Left colon (tissue), 2 donors: ENCODE measurements around the gene DERA. TPM values are rescaled to one million over a fixed set of nuclear protein-coding genes. Genes with fewer than 3 reads are reported as not detected.
"Not testable (repeated sequence)": the region's sequence is repeated elsewhere in the genome, so short reads cannot be mapped to it uniquely, and the experiment has no call there.

Experiments
- ATAC-seq: fragments of 200-7000 bp; cut with Tn5 transposase; one replicate; pipeline ENCODE4 v1.9.1; 2020; ENCODE audit warnings: mild to moderate bottlenecking, moderate library complexity
- DNase-seq, 2 donors: peaks; one replicate each; pipeline ENCODE4 v3.0.0-alpha.2; 2020
- intact Hi-C, 2 donors: fragments of 100-400 bp; cut with DNase I in 1 of 2; cut with micrococcal nuclease in 1 of 2; formaldehyde crosslinking; loops; one replicate each; pipeline versions ENCODE4 v1.11.2 to v1.14.0; 2022; cut with DNase I, micrococcal nuclease
- total RNA-seq, 2 donors: library from RNA; stranded (reverse); fragmentation: NEBNext Ultra II Directional; extraction: Animal tissue kit (Norgen Biotek cat#: 25700); gene quantifications; one replicate each; pipeline ENCODE4 v1.2.1, GENCODE V29; 2021
- donor health status: DM: no; HTN: no; CAD: no.
- donor health status: DM: yes; HTN: yes; CAD: no.

DERA gene
- total RNA-seq, 2 donors from 2014 or later = 72.1 to 74.9 TPM

DNA sequence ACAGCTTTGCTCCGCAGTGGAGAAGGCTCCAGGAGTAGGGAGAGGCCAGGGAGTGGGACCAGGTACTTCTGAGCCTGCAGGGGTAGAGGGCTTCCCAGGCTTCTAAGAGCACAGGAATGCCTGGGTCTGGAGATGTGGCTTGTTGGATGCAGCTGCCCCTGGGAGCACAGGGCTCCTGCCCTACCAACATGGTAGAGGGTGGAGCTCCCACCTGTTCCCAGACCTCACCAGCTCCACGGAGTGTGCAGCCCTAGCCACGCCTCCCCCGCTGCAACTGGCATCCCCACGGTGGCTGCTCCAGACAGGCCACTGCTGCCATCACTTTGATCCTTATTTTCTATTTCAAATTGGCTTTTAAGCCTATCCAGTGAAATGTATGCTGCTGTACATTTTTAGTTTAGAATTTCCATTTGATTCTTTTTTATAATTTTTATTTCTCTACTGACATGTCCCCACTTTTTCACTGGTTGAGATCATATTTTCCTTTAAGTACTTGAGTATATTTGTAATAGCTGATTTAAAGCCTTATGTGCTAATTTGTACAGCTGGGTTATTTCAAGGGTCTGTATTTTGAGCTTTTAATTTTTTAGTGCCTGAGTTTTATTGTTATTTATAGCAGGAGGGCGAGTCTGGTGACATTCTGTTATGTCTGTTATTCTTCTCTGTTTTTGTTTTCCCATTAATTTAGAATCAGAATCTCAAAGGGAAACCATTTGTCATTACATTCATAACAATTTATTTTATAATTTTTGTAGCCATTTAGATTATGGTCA is 78.0 kb downstream of the DERA start:
- ATAC-seq (no peak), DNase-seq (no peak)
- intact Hi-C loops = no loop called here

- DNase-seq = no peak
- intact Hi-C loops = no loop called here
- ATAC-seq = peak; percentile 2
Measured at GRCh38 chr12:15995801-15996200, 84.7 kb downstream of the DERA start.

DNA sequence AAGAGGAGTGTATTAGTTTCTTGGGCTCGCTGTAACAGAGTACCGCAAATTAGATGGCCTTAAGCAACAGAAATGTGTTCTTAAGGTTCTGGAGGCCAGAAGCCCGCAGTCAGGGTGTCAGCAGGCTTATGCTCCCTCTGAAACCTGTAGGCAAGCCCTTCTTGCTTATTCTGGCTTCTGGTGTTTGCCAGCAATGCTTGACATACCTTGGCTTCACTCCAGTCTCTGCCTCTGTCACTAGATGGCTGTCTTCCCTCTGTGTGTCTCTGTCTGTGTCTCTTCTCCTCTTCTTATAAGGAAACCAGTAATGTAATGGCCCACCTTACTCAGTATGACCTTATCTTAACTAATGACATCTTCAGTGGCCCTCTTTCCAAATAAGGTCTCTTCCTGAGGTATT is 85.1 kb downstream of the DERA start:
- ATAC-seq (peak; percentile 88), DNase-seq (peak; percentile 15 to 44)
- intact Hi-C loops = no loop called here

DNA sequence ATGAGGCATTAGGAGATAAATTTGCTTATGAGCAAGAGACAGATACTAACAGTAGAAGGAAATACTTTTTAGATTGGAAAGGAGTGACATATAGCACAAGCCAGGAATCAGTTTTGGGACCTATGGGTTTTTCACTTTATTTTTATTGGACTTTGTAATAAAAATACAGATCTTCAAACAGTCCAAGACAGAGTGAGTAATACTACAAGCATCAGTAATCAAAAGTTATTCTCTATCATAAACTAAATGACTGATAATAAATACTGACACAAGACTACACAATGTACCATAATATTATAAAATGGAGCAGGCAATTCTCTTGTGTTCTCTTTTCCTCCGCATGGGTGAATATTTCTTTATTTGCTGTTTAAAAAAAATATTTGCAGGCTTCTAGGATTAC is 85.8 kb downstream of the DERA start:
- DNase-seq (no peak), ATAC-seq (peak; percentile 92)
- intact Hi-C loops = no loop called here

GRCh38 chr12:15997910-15998309 is 86.8 kb downstream of the DERA start:
- intact Hi-C loops = no loop called here
- DNase-seq (no peak), ATAC-seq (no peak)

- ATAC-seq (no peak), DNase-seq (no peak)
- intact Hi-C loops = no loop called here
Measured at GRCh38 chr12:16002880-16003279, 91.7 kb downstream of the DERA start.

GRCh38 chr12:16003460-16003859 is 92.3 kb downstream of the DERA start:
- DNase-seq (no peak), ATAC-seq (no peak)
- intact Hi-C loops = no loop called here

GRCh38 chr12:16006752-16007151 is 95.6 kb downstream of the DERA start:
- DNase-seq (no peak), ATAC-seq (no peak)
- intact Hi-C loops = no loop called here

GRCh38 chr12:16008421-16008824 is 97.3 kb downstream of the DERA start:
- intact Hi-C loops = no loop called here
- ATAC-seq (no peak), DNase-seq (no peak)

DNA sequence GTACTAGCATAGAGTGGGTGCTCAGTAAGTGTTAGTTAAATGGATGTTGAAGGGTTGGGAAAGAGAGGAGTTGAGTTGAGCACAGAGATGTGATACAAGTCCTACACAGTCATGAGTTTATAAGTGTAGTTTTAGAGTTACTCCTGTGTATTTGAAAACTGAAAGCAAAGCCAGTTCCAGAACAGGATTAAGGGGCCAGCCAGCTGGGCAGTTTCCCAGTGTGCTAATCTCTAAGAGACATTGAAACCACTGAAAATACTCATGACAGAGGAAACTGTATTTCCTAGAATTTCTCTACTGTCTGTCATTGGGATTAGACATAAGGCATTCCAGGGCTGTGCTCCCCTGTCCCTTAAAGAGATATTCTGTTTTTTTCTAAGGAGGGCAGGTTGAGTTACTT is 101.0 kb downstream of the DERA start:
- DNase-seq (peak in 1 of 2 donors; percentile 26), ATAC-seq (peak; percentile 6)
- intact Hi-C loops = no loop called here

GRCh38 chr12:16013722-16014121 is 102.6 kb downstream of the DERA start:
- intact Hi-C loops, DNase-seq, ATAC-seq: not testable (repeated sequence)

DNA sequence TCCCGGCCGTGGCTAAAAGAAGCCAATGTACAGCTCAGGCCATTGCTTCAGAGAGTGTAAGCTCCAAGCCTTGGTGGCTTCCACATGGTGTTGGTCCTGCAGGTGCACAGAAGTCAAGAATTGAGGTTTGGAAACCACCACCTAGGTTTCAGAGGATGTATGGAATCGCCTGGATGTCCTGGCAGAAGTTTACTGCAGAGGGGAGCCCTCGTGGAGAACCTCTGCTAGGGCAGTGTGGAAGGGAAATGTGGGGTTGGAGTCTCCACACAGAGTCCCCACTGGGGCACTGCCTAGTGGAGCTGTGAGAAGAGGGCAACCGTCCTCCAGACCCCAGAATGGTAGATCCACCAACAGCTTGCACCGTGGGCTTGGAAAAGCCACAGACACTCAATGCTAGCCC is 103.3 kb downstream of the DERA start:
- ATAC-seq, DNase-seq, intact Hi-C loops: not testable (repeated sequence)

GRCh38 chr12:16016748-16017147 is 105.6 kb downstream of the DERA start:
- intact Hi-C loops = no loop called here
- ATAC-seq (no peak), DNase-seq (no peak)

- intact Hi-C loops = no loop called here
- DNase-seq = no peak
- no peak for ATAC-seq
Measured at GRCh38 chr12:16018306-16018705, 107.2 kb downstream of the DERA start.

DNA sequence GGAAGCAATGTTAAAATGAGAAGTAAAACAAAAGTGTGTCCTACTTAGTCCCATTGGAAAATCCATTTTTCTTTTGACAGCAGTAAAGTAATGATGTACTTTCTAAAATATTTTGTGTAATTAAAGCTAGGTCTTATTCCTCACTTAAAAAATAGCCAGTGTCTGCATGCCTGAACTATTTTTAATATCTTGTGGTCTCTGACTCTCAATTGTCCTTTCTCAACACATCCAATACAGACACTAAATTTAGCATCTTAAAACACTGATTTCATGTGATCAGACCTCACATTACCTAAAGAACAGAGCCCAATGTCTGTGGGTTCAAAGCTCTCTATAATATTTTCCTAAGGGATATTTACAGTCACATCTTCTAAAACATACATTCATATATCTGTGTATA is 108.0 kb downstream of the DERA start:
- intact Hi-C loops = no loop called here
- ATAC-seq (no peak), DNase-seq (no peak)

- DNase-seq (no peak), ATAC-seq (no peak)
- intact Hi-C loops = no loop called here
Measured at GRCh38 chr12:16020031-16020430, 108.9 kb downstream of the DERA start.

DNA sequence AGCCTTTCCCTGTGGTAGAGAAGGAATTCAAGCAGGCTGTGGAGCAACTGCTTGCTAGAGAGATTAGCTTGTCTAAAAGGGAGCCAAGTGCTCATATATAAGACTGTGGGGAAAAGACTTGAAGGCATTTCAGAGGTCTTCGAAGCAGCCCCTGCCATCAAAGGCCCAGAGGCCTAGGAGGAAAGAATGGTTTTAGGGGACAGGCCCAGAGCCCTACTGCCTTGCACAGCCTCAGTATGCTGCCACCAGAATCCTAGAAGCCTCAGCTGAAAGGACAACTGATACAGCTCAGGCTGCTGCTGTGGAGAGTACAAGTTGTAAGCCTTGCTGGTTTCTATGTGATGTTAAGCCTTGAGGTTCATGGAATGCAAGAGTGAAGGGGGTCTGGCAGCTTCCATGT is 109.9 kb downstream of the DERA start:
- ATAC-seq = peak; percentile 5
- intact Hi-C loops = no loop called here
- no peak for DNase-seq

DNA sequence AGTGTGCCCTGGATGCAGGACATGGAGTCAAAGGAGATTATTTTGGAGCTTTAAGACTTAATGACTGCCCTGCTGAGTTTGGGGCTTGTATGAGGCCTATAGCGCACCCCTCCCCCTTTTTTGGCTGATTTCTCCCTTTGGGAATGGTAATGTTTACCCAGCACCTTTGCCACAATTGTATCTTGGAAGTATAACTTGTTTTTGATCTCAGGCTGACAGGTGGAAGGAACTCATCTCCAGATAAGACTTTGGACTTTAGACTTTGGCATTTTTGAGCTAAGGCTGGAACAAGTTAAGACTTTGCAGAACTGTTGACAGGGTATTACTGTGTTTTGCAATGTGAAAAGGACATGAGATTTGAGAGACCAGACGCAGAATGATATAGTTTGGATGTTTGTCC is 110.5 kb downstream of the DERA start:
- DNase-seq (peak in 1 of 2 donors; percentile 10), ATAC-seq (peak; percentile 93)
- intact Hi-C loops = no loop called here

DNA sequence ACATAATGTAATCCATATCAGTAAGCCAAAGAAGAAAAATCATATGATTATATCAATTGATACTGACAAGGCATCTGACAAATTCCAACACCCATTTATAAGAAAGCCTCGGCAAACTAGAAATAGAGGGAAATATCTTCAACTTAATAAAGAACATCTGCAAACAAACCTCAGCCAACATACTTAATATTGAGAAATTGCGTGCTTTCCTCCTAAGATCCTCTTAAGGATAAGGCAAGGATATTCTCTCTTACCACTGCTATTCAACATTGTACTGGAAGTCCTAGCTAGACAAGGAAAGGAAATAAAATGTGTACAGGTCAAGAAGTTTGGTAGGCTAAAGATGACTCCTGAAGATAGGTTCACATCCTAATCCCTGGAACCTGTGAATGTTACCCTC is 115.9 kb downstream of the DERA start:
- ATAC-seq (no peak), DNase-seq (no peak)
- intact Hi-C loops = no loop called here

- DNase-seq (no peak), ATAC-seq (peak; percentile 39)
- intact Hi-C loops = no loop called here
Measured at GRCh38 chr12:16030744-16031143, 119.6 kb downstream of the DERA start.
